GM12891 (cell line): ENCODE data around the gene HOXD8.

Experiments
- POLR2A ChIP-seq: IDR thresholded peaks from 2 replicates; pipeline ENCODE4 v1.6.1; 2011; ENCODE audit warnings: low read depth, low read length, control low read depth
- POLR2AphosphoS5 ChIP-seq: IDR thresholded peaks from 2 replicates; pipeline ENCODE4 v1.6.1; 2011; ENCODE audit warnings: low read depth, low read length, control low read depth
- SPI1 ChIP-seq: IDR thresholded peaks from 2 replicates; pipeline ENCODE4 v1.6.1; 2011; ENCODE audit warnings: low read depth, low read length, control low read depth

DNA sequence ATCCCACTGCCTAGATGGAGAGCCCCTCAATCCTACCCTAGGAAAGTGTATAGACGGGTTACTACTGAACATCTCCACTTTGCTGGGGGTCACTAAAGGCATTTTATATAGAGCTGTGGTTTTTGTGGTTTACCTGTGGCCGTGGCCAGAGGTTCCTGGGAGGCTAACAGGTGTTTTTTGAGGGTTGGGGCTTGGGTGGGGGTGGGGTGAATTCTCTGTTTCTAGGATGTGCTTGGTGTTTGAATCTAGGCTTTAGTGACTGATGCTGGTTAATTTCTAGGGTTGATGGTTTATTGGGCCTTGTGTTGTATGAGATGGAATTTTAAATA, 7.7 kb downstream of the HOXD8 start:
- TF ChIP-seq POLR2AphosphoS5 (no peak), POLR2A (no peak), SPI1 (no peak)
